Psoas muscle (tissue), 8 donors: Measurements from ENCODE around the gene GPX5. TPM values are rescaled to one million over a fixed set of nuclear protein-coding genes. Genes with fewer than 3 reads are reported as not detected.

Experiments
- ATAC-seq, 4 donors: fragments of 200-7000 bp; cut with Tn5 transposase; one replicate each; pipeline ENCODE4 v1.9.1; 2020; ENCODE audit warnings: moderate library complexity in 3 of 4, mild to moderate bottlenecking in 2 of 4
- DNase-seq, 2 donors: peaks; one replicate each; pipeline ENCODE4 v3.0.0-alpha.2; 2020
- H3K27ac ChIP-seq: fragments of 200-600 bp; one replicate; pipeline ENCODE4 v1.8.0; 2022
- H3K27me3 ChIP-seq, 3 donors: fragments of 200-600 bp in 1 of 3; one replicate each; pipeline versions ENCODE4 v1.6.1 to v1.8.0; 2013 to 2022; ENCODE audit warnings: low read length in 2 of 3, mild to moderate bottlenecking in 2 of 3, moderate library complexity in 1 of 3; ENCODE audit not compliant: insufficient read depth in 3 of 3
- H3K36me3 ChIP-seq, 2 donors: fragments of 200-600 bp in 1 of 2; one replicate each; pipeline versions ENCODE4 v1.6.1 to v1.8.0; 2013 to 2022; ENCODE audit warnings: low read depth in 1 of 2, mild to moderate bottlenecking in 1 of 2, moderate library complexity in 1 of 2; ENCODE audit not compliant: insufficient read depth in 1 of 2
- H3K4me1 ChIP-seq: fragments of 200-600 bp; one replicate; pipeline ENCODE4 v1.8.0; 2022
- H3K4me3 ChIP-seq: fragments of 200-600 bp; one replicate; pipeline ENCODE4 v1.8.0; 2022; ENCODE audit warnings: mild to moderate bottlenecking
- H3K9me3 ChIP-seq: fragments of 200-600 bp; one replicate; pipeline ENCODE4 v1.8.0; 2022
- CTCF ChIP-seq: fragments of 200-600 bp; IDR thresholded peaks from one replicate; pipeline ENCODE4 v1.8.0; 2022; ENCODE audit warnings: antibody characterized with exemption
- WGBS, 3 donors: extraction: QIAGEN DNeasy Blood & Tissue Kit; methylation state at CpG; one replicate each; pipeline versions ENCODE4 v1.1.6 to v1.1.7; 2013; 5-methylcytosine and 5-hydroxymethylcytosine counted together
- intact Hi-C, 2 donors: fragments of 100-400 bp; cut with DNase I; formaldehyde crosslinking; loops; one replicate each; pipeline versions ENCODE4 v1.11.0 to v1.14.2; 2022
- polyA plus RNA-seq, 3 donors: library from polyadenylated mRNA; stranded (reverse); fragments of 200-250 nt; gene quantifications; one replicate each; pipeline ENCODE4 v1.2.3, GENCODE V29; 2013
- total RNA-seq, 4 donors: library from RNA; stranded (reverse); fragmentation: NEBNext Ultra II Directional in 2 of 4; extraction: Animal tissue kit (Norgen Biotek cat#: 25700) in 2 of 4; gene quantifications; one replicate each; pipeline versions ENCODE4 v1.2.1 to v1.2.4, GENCODE V29; 2021 to 2023
- donor health status: healthy with polysubstance abuse.
- donor health status: DM: no; HTN: no; CAD: no; lungs with moderate emphysema.
- donor health status: Bipolar disorder and iron deficiency.
- donor health status: healthy.
- donor health status: DM: yes; HTN: yes; CAD: no.
- donor health status: DM: no; HTN: no; CAD: no.
- donor health status: DM: no; HTN: no; CAD: no.
- donor health status: DM: yes; HTN: yes; CAD: no.

GPX5 gene
- total and polyA plus RNA-seq, 7 donors, result not detected

- intact Hi-C loops, result no loop called here
- H3K27me3 ChIP-seq, result peaks cover 0 to 4% (median 2%) of the 10 kb centered on the region in 3 donors
- H3K9me3 ChIP-seq, result no peaks in the 10 kb centered on the region
- DNase-seq, result no peak
- no peaks in the 10 kb centered on the region for H3K4me1 ChIP-seq
- no peaks in the 10 kb centered on the region for H3K36me3 ChIP-seq
- ATAC-seq, result no peak
- H3K4me3 ChIP-seq, result no peak overlapping the region
- TF ChIP-seq CTCF, result no peak
- H3K27ac ChIP-seq, result no peak overlapping the region
Observed at GRCh38 chr6:28567506-28567905, 41.8 kb downstream of the GPX5 start.

- Histone ChIP-seq H3K9me3 (no peaks in the 10 kb centered on the region), H3K36me3 (no peaks in the 10 kb centered on the region), H3K4me1 (no peaks in the 10 kb centered on the region), H3K27ac (no peak overlapping the region), H3K27me3 (peaks cover 0 to 4% (median 2%) of the 10 kb centered on the region in 3 donors), H3K4me3 (no peak overlapping the region)
- DNase-seq, result no peak
- 88 to 91% (median 90%) methylated on average over 4 of the region's 4 CpGs for WGBS, 3 donors
- no peak for TF ChIP-seq CTCF
- no peak for ATAC-seq
- intact Hi-C loops, result no loop called here
Observed at GRCh38 chr6:28568515-28569108, 42.9 kb downstream of the GPX5 start.

- no peak overlapping the region for H3K4me3 ChIP-seq
- TF ChIP-seq CTCF, result no peak
- DNase-seq (no peak), ATAC-seq (no peak)
- intact Hi-C loops, result no loop called here
- no peaks in the 10 kb centered on the region for H3K9me3 ChIP-seq
- H3K27me3 ChIP-seq, result peaks cover 0 to 4% (median 2%) of the 10 kb centered on the region in 3 donors
- 42 to 49% (median 47%) methylated on average over 2 of the region's 2 CpGs for WGBS, 3 donors
- H3K27ac ChIP-seq, result no peak overlapping the region
- no peaks in the 10 kb centered on the region for H3K36me3 ChIP-seq
- no peaks in the 10 kb centered on the region for H3K4me1 ChIP-seq
Observed at GRCh38 chr6:28569748-28570147, 44.1 kb downstream of the GPX5 start.

GRCh38 chr6:28580475-28580874 lies 54.8 kb downstream of the GPX5 start:
- no peak for TF ChIP-seq CTCF
- no peak for ATAC-seq
- no peak for DNase-seq
- H3K27me3 ChIP-seq, result peaks cover 0 to 2% (median 0%) of the 10 kb centered on the region in 3 donors
- H3K27ac ChIP-seq, result no peak overlapping the region
- intact Hi-C loops, result no loop called here
- no peaks in the 10 kb centered on the region for H3K36me3 ChIP-seq
- H3K4me1 ChIP-seq, result no peaks in the 10 kb centered on the region
- H3K9me3 ChIP-seq, result no peaks in the 10 kb centered on the region
- no peak overlapping the region for H3K4me3 ChIP-seq

- DNase-seq, result no peak
- intact Hi-C loops, result no loop called here
- H3K4me1 ChIP-seq, result no peaks in the 10 kb centered on the region
- TF ChIP-seq CTCF, result no peak
- 83 to 86% (median 85%) methylated on average over 2 of the region's 2 CpGs for WGBS, 3 donors
- H3K36me3 ChIP-seq, result no peaks in the 10 kb centered on the region
- H3K4me3 ChIP-seq, result no peak overlapping the region
- no peaks in the 10 kb centered on the region for H3K9me3 ChIP-seq
- H3K27me3 ChIP-seq, result peaks cover 0 to 31% (median 9%) of the 10 kb centered on the region in 3 donors
- ATAC-seq, result no peak
- H3K27ac ChIP-seq, result no peak overlapping the region
Observed at GRCh38 chr6:28583463-28583862, 57.8 kb downstream of the GPX5 start.
